AG10803 (cell line): ENCODE results near the gene USP47.
A peak's percentile ranks its signal among the peaks of the same experiment; 100 is the strongest.

Experiments used
- DNase-seq: peaks from one replicate; pipeline ENCODE4 v3.0.0; 2010; ENCODE audit warnings: low read depth
- H3K4me3 ChIP-seq: 2 replicates; pipeline ENCODE4 v1.5.1; 2011; ENCODE audit warnings: mild to moderate bottlenecking, low read length, control low read depth
- TF ChIP-seq, protein P1 (sequence below): conservative IDR thresholded peaks from 2 replicates; pipeline ENCODE4 v1.5.1; 2011; ENCODE audit warnings: mild to moderate bottlenecking, low read length, control low read depth, inconsistent platforms

The USP47 gene

DNA sequence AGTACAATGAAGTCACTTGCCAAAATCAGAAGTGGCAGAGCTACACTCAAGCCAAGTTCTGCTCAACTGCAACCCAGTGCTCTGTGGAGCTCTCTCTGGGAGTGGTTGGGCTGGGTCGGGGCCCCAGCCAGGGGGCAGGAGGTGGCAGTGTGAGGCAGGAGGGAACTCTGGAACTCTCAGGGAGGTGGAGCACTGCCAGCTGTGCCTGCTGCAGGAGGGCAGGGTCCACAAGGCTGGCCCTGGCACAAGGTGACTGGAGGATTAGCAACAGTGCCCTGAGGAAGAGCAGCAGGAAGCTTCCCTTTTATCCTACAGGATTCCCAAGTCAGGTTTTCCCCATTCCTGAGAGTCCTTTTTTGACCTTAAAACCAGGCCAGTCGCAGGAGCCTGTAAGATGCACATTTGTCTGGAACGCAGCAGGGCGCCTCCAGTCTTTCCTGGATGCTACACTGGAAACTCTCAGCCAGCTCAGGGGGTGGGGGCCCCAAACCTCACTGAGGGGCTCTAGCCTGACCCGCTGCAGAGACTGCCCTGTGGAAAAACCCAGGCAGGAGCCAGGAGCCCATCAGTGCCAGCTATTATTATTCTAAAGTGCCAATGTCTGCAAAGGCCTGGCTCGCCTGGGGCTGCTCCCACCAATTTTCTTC is 134.8 kb downstream of the USP47 start:
- H3K4me3 ChIP-seq = no peak overlapping the region
- TF ChIP-seq, protein P1, sequence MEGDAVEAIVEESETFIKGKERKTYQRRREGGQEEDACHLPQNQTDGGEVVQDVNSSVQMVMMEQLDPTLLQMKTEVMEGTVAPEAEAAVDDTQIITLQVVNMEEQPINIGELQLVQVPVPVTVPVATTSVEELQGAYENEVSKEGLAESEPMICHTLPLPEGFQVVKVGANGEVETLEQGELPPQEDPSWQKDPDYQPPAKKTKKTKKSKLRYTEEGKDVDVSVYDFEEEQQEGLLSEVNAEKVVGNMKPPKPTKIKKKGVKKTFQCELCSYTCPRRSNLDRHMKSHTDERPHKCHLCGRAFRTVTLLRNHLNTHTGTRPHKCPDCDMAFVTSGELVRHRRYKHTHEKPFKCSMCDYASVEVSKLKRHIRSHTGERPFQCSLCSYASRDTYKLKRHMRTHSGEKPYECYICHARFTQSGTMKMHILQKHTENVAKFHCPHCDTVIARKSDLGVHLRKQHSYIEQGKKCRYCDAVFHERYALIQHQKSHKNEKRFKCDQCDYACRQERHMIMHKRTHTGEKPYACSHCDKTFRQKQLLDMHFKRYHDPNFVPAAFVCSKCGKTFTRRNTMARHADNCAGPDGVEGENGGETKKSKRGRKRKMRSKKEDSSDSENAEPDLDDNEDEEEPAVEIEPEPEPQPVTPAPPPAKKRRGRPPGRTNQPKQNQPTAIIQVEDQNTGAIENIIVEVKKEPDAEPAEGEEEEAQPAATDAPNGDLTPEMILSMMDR = no peak
- no peak for DNase-seq

DNA sequence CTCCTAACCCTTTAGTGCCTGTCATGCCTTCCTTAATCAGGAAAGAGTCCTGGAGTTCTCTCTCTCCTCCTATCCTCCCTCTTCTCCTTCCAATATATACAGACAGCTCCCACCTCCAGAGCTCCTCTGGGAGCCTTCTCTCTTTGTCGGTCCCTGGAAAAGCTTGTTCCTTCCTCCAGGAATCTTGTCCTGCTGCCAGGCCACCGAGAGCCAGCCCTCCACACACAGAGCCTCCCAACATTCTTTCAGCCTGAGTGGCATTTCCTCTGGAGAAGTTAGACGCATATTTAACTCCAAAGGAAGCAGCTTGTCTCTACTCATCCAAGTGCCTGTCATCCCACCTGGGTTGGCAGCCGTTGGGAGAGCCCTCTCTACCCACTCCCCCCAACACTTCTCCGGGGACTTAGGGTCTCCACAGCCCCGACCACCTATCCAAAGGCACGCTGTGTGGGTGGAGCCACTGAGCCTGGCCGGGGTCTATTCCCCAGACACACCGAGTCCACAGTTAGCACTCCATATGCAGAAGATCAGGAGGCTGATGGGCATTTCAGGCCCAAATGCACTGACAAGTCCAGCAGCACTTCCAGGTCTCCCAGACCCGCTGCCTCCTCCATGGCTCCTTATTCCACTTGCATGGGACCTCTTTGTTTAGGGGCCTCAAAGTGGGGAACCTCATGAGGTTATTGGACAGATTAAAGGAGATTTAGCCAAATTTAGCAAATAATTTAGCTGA is 135.6 kb downstream of the USP47 start:
- peak; percentile 94 for DNase-seq
- H3K4me3 ChIP-seq = peak overlapping the region; percentile 20; the same call in 1 of the 2 replicates
- TF ChIP-seq, protein P1 = no peak

DNA sequence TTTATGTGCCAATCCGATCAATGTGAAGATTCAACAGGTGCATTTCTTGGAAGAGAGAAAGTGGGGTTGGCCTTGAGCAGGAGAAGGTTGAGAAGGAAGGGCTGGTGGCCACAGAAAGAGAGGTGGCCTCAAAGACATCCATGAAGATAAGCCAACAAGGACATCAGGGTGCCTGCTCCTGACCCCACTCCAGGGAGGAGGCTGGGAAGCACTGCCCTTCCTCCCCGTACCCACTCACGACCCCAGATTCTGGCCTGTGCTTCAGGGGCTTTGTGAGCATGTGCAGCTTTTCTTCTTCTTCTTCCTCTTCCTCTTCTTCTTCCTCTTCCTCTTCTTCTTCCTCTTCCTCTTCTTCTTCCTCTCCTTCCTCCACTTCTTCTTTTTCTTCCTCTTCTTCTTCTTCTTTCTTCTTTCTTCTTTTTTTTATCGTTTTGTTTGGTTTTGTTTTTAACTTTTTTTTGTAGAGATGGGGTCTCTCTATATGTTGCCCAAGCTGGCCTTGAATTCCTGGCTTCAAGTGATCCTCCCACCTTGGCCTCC is 136.4 kb downstream of the USP47 start:
- DNase-seq = no peak
- TF ChIP-seq, protein P1 = no peak
- no peak overlapping the region for H3K4me3 ChIP-seq

GRCh38 chr11:11978792-11979487 is 137.2 kb downstream of the USP47 start:
- H3K4me3 ChIP-seq = no peak overlapping the region
- TF ChIP-seq, protein P1 = no peak
- DNase-seq = peak; percentile 93

GRCh38 chr11:11979488-11980117 is 137.8 kb downstream of the USP47 start:
- peak; percentile 80 for DNase-seq
- no peak overlapping the region for H3K4me3 ChIP-seq
- TF ChIP-seq, protein P1 = no peak

GRCh38 chr11:11980200-11980599 is 138.4 kb downstream of the USP47 start:
- TF ChIP-seq, protein P1 = no peak
- no peak overlapping the region for H3K4me3 ChIP-seq
- DNase-seq = no peak
